Esophagus squamous epithelium (tissue), 5 donors: Measurements from ENCODE around the gene ENPP7. TPM values are rescaled to one million over a fixed set of nuclear protein-coding genes. Genes with fewer than 3 reads are reported as not detected.
"Not testable (repeated sequence)": the region's sequence is repeated elsewhere in the genome, so short reads cannot be mapped to it uniquely, and the experiment has no call there.

Experiments used
- DNase-seq: peaks from one replicate; lab custom pipeline; 2025; lab: John Stamatoyannopoulos, UW
- H3K27ac ChIP-seq, 4 donors: fragments of 200-600 bp; sonication (generic); one replicate each; pipeline ENCODE4 v1.5.1; 2016 to 2019; ENCODE audit warnings: mild to moderate bottlenecking in 1 of 4
- H3K27me3 ChIP-seq, 4 donors: fragments of 200-600 bp; sonication (generic); 1 replicate in 3 of 4; 2 replicates in 1 of 4; pipeline versions ENCODE4 v1.5.1 to v1.6.0; 2017 to 2021; ENCODE audit warnings: antibody characterized with exemption in 1 of 4
- H3K36me3 ChIP-seq, 3 donors: fragments of 200-600 bp; sonication (generic); one replicate each; pipeline ENCODE4 v1.5.1; 2016 to 2019
- H3K4me1 ChIP-seq, 3 donors: fragments of 200-600 bp; sonication (generic); one replicate each; pipeline ENCODE4 v1.5.1; 2017 to 2019
- H3K4me3 ChIP-seq, 4 donors: fragments of 200-600 bp; sonication (generic); 1 replicate in 3 of 4; 2 replicates in 1 of 4; pipeline ENCODE4 v1.5.1; 2016 to 2019; ENCODE audit warnings: mild to moderate bottlenecking in 2 of 4, moderate library complexity in 1 of 4
- H3K9me3 ChIP-seq, 3 donors: fragments of 200-600 bp; sonication (generic); one replicate each; pipeline ENCODE4 v1.5.1; 2016 to 2019
- CTCF ChIP-seq, 6 experiments: fragments of 450-650 bp in 4 of 6; fragments of 200-600 bp in 2 of 6; sonication (generic) in 2 of 6; IDR thresholded peaks; one replicate each; pipeline ENCODE4 v1.5.1; 2016 to 2019; ENCODE audit warnings: antibody characterized with exemption in 6 of 6, mild to moderate bottlenecking in 4 of 6, moderate library complexity in 4 of 6
- POLR2A ChIP-seq, 4 donors: fragments of 450-650 bp; IDR thresholded peaks; one replicate each; pipeline ENCODE4 v1.6.1; 2017; ENCODE audit warnings: antibody characterized with exemption in 4 of 4, mild to moderate bottlenecking in 4 of 4, moderate library complexity in 3 of 4
- WGBS, 2 donors: methylation state at CpG; one replicate each; pipeline ENCODE4 v1.1.5; 2018; 5-methylcytosine and 5-hydroxymethylcytosine counted together
- intact Hi-C: fragments of 100-400 bp; cut with DNase I; formaldehyde crosslinking; loops from one replicate; pipeline ENCODE4 v1.15.0; 2022
- total RNA-seq, 4 donors: library from RNA; depleted of rRNA; stranded (reverse); fragments of >200 nt; gene quantifications; one replicate each; pipeline ENCODE4 v1.1.0, GENCODE V29; 2016
- donor health status: DM: yes; HTN: yes; CAD: no.

Gene ENPP7
- total RNA-seq, 4 donors from 2014 or later = not detected

GRCh38 chr17:79769570-79770506 lies 39.1 kb downstream of the ENPP7 start:
- H3K36me3 ChIP-seq = no peaks in the 10 kb centered on the region
- peaks cover 0 to 7% (median 0%) of the 10 kb centered on the region in 3 donors for H3K4me1 ChIP-seq
- DNase-seq = no peak
- intact Hi-C loops = no loop called here
- no peaks in the 10 kb centered on the region for H3K9me3 ChIP-seq
- peaks cover 0 to 89% (median 0%) of the 10 kb centered on the region in 4 donors for H3K27me3 ChIP-seq
- no peak for TF ChIP-seq POLR2A (IDR thresholded peaks at IDR 0.05)
- no peak for TF ChIP-seq CTCF (IDR thresholded peaks at IDR 0.05)
- H3K4me3 ChIP-seq = no peak overlapping the region
- peak overlapping the region in 1 of 4 donors; percentile 13 for H3K27ac ChIP-seq
- 59 to 65% methylated on average over 15 to 16 of the region's 28 CpGs for WGBS, 2 donors

GRCh38 chr17:79771276-79771675 lies 40.5 kb downstream of the ENPP7 start:
- H3K36me3 ChIP-seq = no peaks in the 10 kb centered on the region
- peaks cover 0 to 7% (median 0%) of the 10 kb centered on the region in 3 donors for H3K4me1 ChIP-seq
- no peak overlapping the region for H3K4me3 ChIP-seq
- WGBS, 2 donors = 65 to 68% methylated on average over 6 of the region's 6 CpGs
- intact Hi-C loops = no loop called here
- H3K27ac ChIP-seq = no peak overlapping the region
- no peaks in the 10 kb centered on the region for H3K9me3 ChIP-seq
- TF ChIP-seq POLR2A (IDR thresholded peaks at IDR 0.05) = no peak
- no peak for TF ChIP-seq CTCF (IDR thresholded peaks at IDR 0.05)
- DNase-seq = no peak
- H3K27me3 ChIP-seq = peaks cover 0 to 90% (median 5%) of the 10 kb centered on the region in 4 donors

GRCh38 chr17:79772726-79773125 lies 42.0 kb downstream of the ENPP7 start:
- H3K27ac ChIP-seq, intact Hi-C loops, H3K4me3 ChIP-seq, H3K9me3 ChIP-seq, DNase-seq, H3K36me3 ChIP-seq: not testable (repeated sequence)
- WGBS, 2 donors = 63 to 71% methylated on average over 7 to 9 of the region's 9 CpGs
- peaks cover 6 to 20% (median 7%) of the 10 kb centered on the region in 3 donors for H3K4me1 ChIP-seq
- peaks cover 0 to 97% (median 11%) of the 10 kb centered on the region in 4 donors for H3K27me3 ChIP-seq

- Histone ChIP-seq H3K36me3 (no peaks in the 10 kb centered on the region), H3K9me3 (no peaks in the 10 kb centered on the region), H3K4me1 (peaks cover 6 to 36% (median 17%) of the 10 kb centered on the region in 3 donors), H3K27me3 (peaks cover 4 to 94% (median 15%) of the 10 kb centered on the region in 4 donors), H3K27ac (no peak overlapping the region), H3K4me3 (no peak overlapping the region)
- 82 to 85% methylated on average over 2 to 8 of the region's 8 CpGs for WGBS, 2 donors
- no peak for DNase-seq
- no peak for TF ChIP-seq CTCF (IDR thresholded peaks at IDR 0.05)
- no peak for TF ChIP-seq POLR2A (IDR thresholded peaks at IDR 0.05)
- intact Hi-C loops = no loop called here
Measured at GRCh38 chr17:79774561-79774975, 43.8 kb downstream of the ENPP7 start.

- peaks cover 6 to 32% (median 17%) of the 10 kb centered on the region in 3 donors for H3K4me1 ChIP-seq
- intact Hi-C loops = no loop called here
- H3K36me3 ChIP-seq = no peaks in the 10 kb centered on the region
- no peak overlapping the region for H3K27ac ChIP-seq
- WGBS, 2 donors = 71% methylated on average over 6 of the region's 6 CpGs
- no peak for DNase-seq
- no peak for TF ChIP-seq POLR2A (IDR thresholded peaks at IDR 0.05)
- H3K27me3 ChIP-seq = peaks cover 4 to 93% (median 15%) of the 10 kb centered on the region in 4 donors
- no peaks in the 10 kb centered on the region for H3K9me3 ChIP-seq
- H3K4me3 ChIP-seq = no peak overlapping the region
Measured at GRCh38 chr17:79775632-79776031, 44.9 kb downstream of the ENPP7 start.
